Activated CD8-positive, alpha-beta memory T cell treated with anti-CD3 and anti-CD28 coated beads, Interleukin-2, amount 50 U/mL, for 48 hours (primary cell): ENCODE data around the gene KRTAP4-3.
"Not testable (repeated sequence)": the region's sequence is repeated elsewhere in the genome, so short reads cannot be mapped to it uniquely, and the experiment has no call there.

ENCODE experiments used
- DNase-seq: peaks from one replicate; pipeline ENCODE4 v3.0.0-alpha.2; 2020

The KRTAP4-3 gene

GRCh38 chr17:41150026-41150425 is 18.0 kb downstream of the KRTAP4-3 start:
- no peak for DNase-seq

- no peak for DNase-seq
These were observed 18.4 kb downstream of the KRTAP4-3 start, which contains the start of gene KRTAP4-5 for GRCh38 chr17:41149652-41149985. Gene KRTAP4-5, minus strand, starts transcription at chr17:41149825. Its CDS starts 58 bp downstream, at chr17:41149767.

- DNase-seq: not testable (repeated sequence)
These were observed 18.9 kb downstream of the KRTAP4-3 start for GRCh38 chr17:41148971-41149651.

- no peak for DNase-seq
These were observed 20.4 kb downstream of the KRTAP4-3 start for GRCh38 chr17:41147531-41148204.

GRCh38 chr17:41145261-41145660 is 22.8 kb downstream of the KRTAP4-3 start:
- DNase-seq: no peak

GRCh38 chr17:41144846-41145245 is 23.2 kb downstream of the KRTAP4-3 start:
- DNase-seq: no peak

GRCh38 chr17:41141361-41141760 is 26.7 kb downstream of the KRTAP4-3 start:
- no peak for DNase-seq

GRCh38 chr17:41140360-41141131 is 27.5 kb downstream of the KRTAP4-3 start, which contains the start of gene KRTAP4-6:
Gene KRTAP4-6, minus strand, starts transcription at chr17:41140544. Its CDS starts 57 bp downstream, at chr17:41140487.
- DNase-seq: no peak

GRCh38 chr17:41139865-41140264 is 28.2 kb downstream of the KRTAP4-3 start:
- not testable (repeated sequence) for DNase-seq

- DNase-seq: no peak
These were observed 33.9 kb downstream of the KRTAP4-3 start for GRCh38 chr17:41133880-41134735.

- no peak for DNase-seq
These were observed 36.0 kb downstream of the KRTAP4-3 start for GRCh38 chr17:41131979-41132378.

- no peak for DNase-seq
These were observed 40.6 kb downstream of the KRTAP4-3 start for GRCh38 chr17:41127371-41127770.

- DNase-seq: no peak
These were observed 41.6 kb downstream of the KRTAP4-3 start for GRCh38 chr17:41126412-41126811.

GRCh38 chr17:41125064-41125463 is 43.0 kb downstream of the KRTAP4-3 start:
- DNase-seq: no peak

GRCh38 chr17:41123991-41124371 is 44.0 kb downstream of the KRTAP4-3 start, which contains the start of gene KRTAP4-12:
Gene KRTAP4-12, minus strand, starts transcription at chr17:41124182. Its CDS starts 60 bp downstream, at chr17:41124122.
- not testable (repeated sequence) for DNase-seq

- not testable (repeated sequence) for DNase-seq
These were observed 44.6 kb downstream of the KRTAP4-3 start for GRCh38 chr17:41123292-41123990.

GRCh38 chr17:41121742-41122141 is 46.3 kb downstream of the KRTAP4-3 start:
- no peak for DNase-seq

- not testable (repeated sequence) for DNase-seq
These were observed 48.0 kb downstream of the KRTAP4-3 start for GRCh38 chr17:41119696-41120690.

GRCh38 chr17:41118721-41119120 is 49.3 kb downstream of the KRTAP4-3 start:
- DNase-seq: no peak

GRCh38 chr17:41117846-41118386 is 50.1 kb downstream of the KRTAP4-3 start, which contains the start of gene KRTAP4-11:
Gene KRTAP4-11, minus strand, starts transcription at chr17:41118373. Its CDS starts 58 bp downstream, at chr17:41118315.
- DNase-seq: not testable (repeated sequence)
